Activated T-cell treated with anti-CD3 and anti-CD28 coated beads for 24 hours (primary cell): ENCODE measurements around the gene CPM.
"Not testable (repeated sequence)": the region's sequence is repeated elsewhere in the genome, so short reads cannot be mapped to it uniquely, and the experiment has no call there.

Experiments used
- DNase-seq: peaks from one replicate; pipeline ENCODE4 v3.0.0-alpha.2; 2020; ENCODE audit warnings: low read depth

CPM gene

GRCh38 chr12:68806488-68807237, 126.3 kb downstream of the CPM start:
- DNase-seq = no peak

GRCh38 chr12:68805592-68806120, 127.3 kb downstream of the CPM start:
- DNase-seq = no peak

GRCh38 chr12:68804657-68805591, 128.0 kb downstream of the CPM start:
- no peak for DNase-seq

DNA sequence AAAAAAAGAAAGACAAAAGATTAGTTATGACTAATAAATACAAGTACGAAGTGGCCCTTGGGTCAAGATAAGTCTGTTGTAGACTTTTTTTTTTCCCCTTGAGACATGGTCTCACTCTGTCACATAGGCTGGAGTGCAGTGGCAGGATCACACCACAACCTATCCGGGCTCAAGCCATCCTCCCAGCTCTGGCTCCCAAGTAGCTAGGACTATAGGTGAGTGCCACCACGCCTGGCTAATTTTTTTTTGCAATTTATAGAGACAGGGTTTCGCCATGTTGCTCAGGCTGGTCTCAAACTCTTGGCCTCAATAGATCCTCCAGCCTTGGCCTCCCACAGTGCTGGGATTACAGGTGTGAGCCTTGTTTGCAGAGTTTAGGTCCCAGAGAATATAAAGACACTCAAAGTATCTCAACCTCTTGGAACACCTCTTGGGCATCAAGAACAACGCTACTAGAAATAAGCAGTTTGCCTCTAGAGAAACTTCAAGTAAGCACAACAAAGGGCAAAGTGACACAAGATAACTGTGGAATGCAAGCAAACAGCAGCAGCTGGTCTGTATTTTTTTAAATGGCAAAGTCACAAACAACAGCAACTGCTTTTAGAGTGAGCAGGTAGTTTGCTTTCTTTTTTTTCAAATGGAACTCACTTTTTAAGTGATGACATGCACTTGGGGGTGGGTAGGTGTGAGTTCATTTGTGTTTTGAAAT, 128.9 kb downstream of the CPM start:
- DNase-seq = no peak

- DNase-seq = not testable (repeated sequence)
These were observed 129.9 kb downstream of the CPM start for GRCh38 chr12:68802911-68803651.

DNA sequence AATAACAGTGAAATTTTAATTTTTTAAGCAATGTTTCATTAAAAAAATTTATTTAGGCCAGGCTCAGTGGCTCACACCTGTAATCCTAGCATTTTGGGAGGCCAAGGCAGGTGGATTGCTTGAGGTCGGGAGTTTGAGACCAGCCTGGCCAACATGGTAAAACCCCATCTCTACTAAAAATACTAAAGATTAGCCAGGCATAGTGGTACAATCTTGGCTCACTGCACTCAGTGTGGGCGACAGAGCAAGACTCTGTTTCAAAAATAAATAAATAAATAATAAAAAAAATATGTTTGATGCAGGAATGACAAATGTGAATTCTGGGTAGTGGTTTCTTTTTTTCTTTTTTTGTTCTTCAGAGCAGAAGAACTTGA, 130.6 kb downstream of the CPM start:
- not testable (repeated sequence) for DNase-seq
